CMK (cell line): Measurements from ENCODE around the gene UVRAG.
"Not testable (repeated sequence)": the region's sequence is repeated elsewhere in the genome, so short reads cannot be mapped to it uniquely, and the experiment has no call there.

Source experiments
- DNase-seq: peaks from one replicate; pipeline ENCODE4 v3.0.0-alpha.2; 2010; ENCODE audit warnings: low read depth

Gene UVRAG

GRCh38 chr11:75921808-75922207 lies 106.8 kb downstream of the UVRAG start:
- DNase-seq: no peak

DNA sequence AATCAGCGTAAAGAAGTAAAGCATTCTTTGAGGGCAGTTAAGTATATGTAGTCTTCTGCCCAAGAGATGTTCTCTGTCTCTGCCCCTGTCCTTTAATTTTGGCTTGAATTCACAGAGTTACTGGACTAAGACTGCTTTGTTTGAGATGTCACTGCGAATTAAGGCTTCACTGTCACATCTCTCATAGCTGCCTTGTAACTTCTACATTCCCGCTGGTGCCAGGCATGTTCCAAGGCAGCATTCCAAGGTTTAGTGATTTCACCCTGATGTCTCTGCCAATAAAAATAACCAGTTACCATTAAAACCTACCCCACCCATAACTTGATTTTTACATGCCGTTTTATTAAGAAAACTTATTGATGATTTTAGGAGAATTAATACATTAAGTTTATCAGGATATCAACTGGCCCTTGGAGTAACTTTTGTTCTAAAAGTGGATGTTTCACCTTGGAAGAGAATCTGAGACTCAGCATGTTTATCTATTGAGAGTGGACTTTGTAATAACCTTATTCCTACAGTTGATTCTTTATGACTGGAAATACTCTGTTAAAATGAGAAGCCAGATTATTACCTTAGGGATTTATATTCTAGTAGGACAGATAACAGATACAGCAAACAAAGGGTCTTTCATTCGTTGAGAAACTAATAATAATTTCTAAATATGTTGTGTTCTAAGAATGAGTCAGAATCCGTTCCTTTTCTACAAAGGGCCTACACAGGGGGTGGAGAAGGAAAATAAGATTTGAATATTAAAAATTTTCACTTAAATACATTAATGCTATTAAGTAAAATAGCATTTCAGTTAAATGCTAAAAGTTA lies 110.2 kb downstream of the UVRAG start:
- no peak for DNase-seq

DNA sequence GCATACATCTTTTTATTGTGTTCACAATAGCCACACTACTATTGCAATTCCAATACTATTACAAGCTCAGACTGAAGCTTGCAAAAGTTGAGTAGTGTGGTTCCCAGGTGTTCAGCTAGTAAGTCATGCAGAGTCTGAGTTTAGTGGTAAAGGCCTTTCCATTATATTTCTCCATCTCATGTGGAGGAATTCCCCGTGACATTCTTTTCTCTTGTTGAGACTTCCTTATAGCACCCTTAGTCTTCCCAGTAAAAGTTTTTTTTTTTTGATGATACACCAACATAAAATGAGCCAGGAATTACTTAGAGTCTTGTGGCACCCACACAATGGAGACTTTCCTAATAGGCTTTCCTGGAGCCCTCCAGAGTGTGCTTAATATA lies 110.8 kb downstream of the UVRAG start:
- no peak for DNase-seq

GRCh38 chr11:75929706-75930105 lies 114.7 kb downstream of the UVRAG start:
- no peak for DNase-seq

DNA sequence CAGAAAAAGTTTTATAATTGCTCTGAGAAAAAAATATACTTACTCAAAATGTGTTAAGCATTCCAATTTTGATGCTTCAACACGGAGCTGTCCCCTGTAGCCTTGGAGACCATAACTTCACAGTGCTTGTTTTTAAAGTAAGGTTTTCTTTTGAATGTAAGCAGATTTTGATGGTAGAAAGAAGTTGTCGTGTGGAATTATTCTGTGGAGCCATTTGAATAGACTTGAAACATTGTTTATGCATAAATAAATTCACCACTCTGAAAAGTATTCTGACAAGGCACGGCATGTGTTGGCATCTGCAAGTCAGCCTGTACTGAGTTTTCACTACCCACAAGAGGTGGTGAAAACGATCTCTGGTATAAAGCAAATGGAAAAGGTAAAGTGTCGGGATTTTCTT lies 115.5 kb downstream of the UVRAG start:
- DNase-seq: no peak

- DNase-seq: no peak
These were observed 116.1 kb downstream of the UVRAG start for GRCh38 chr11:75931124-75931523.

DNA sequence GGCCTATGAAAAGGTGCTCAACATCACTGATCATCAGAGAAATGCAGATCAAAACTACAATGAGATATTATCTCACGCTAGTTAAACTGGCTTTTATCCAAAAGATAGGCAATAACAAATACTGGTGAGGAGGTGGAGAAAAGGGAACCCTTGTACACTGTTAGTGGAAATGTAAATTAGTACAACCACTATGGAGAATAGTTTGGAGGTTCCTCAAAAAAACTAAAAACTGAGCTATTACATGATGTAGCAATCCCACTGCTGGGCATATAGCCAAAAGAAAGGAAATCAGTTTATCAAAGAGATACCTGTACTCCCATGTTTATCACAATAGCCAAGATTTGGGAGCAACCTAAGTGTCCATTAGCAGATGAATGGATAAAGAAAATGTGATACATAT lies 118.7 kb downstream of the UVRAG start:
- not testable (repeated sequence) for DNase-seq

- DNase-seq: no peak
These were observed 119.8 kb downstream of the UVRAG start for GRCh38 chr11:75934851-75935250.

- DNase-seq: no peak
These were observed 123.5 kb downstream of the UVRAG start for GRCh38 chr11:75938543-75938942.

DNA sequence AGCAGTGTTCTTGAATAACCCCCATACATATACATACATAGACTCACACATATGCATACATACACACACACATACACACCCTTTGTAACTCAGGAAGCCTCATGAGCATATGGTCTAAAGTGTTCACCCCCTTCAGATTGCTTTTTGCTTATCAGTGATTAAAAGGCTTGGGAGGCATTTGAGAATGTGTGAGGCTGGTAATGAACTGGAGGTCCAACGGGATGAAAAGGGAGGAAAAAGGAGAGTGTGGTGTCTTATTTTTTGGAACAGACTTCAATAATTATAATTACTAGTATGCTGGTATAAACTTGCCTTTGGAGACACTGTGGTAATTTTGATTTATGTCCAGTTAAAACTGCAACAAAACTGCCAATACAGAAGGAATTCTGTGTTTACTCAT lies 124.5 kb downstream of the UVRAG start:
- DNase-seq: no peak

GRCh38 chr11:75939992-75940391 lies 125.0 kb downstream of the UVRAG start:
- no peak for DNase-seq

DNA sequence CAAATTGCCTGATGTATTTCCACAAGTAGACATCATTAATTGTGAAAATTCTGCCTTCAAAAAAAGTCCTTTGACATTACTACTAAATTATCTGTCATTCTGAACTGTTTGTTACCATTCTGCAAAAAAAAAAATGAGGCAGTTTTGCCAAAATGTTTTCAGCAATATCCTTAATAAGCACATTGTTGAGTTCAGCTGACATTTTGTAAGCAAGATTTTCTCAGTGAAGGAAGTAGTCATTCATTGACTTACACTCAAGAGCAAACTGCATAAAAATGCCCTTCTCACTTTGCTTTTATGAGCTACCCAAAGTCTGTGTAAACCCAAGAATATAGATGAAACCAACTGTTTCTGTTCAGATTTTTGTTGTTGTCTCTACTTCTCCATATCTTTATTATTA lies 125.9 kb downstream of the UVRAG start:
- DNase-seq: no peak

DNA sequence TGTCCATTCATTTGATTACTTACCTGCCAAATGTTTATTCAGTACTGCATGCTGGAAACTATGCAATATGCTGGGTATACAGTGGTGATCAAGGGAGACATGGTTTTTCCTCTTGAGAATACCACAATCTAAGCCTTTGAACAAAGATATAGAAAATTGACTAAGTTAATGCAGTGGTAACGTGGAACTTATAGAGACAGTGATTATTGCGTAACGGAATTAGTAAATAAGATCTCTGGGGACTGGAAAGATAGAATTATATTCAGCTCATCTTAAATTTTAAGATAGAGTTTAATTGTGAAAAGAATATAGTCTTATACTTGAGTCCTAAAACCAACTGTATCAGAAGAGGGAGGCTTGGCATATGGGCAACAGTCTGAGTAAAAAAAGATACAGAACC lies 129.5 kb downstream of the UVRAG start:
- DNase-seq: no peak

- DNase-seq: no peak
These were observed 130.4 kb downstream of the UVRAG start for GRCh38 chr11:75945446-75945845.

GRCh38 chr11:75945947-75946346 lies 130.9 kb downstream of the UVRAG start:
- no peak for DNase-seq

DNA sequence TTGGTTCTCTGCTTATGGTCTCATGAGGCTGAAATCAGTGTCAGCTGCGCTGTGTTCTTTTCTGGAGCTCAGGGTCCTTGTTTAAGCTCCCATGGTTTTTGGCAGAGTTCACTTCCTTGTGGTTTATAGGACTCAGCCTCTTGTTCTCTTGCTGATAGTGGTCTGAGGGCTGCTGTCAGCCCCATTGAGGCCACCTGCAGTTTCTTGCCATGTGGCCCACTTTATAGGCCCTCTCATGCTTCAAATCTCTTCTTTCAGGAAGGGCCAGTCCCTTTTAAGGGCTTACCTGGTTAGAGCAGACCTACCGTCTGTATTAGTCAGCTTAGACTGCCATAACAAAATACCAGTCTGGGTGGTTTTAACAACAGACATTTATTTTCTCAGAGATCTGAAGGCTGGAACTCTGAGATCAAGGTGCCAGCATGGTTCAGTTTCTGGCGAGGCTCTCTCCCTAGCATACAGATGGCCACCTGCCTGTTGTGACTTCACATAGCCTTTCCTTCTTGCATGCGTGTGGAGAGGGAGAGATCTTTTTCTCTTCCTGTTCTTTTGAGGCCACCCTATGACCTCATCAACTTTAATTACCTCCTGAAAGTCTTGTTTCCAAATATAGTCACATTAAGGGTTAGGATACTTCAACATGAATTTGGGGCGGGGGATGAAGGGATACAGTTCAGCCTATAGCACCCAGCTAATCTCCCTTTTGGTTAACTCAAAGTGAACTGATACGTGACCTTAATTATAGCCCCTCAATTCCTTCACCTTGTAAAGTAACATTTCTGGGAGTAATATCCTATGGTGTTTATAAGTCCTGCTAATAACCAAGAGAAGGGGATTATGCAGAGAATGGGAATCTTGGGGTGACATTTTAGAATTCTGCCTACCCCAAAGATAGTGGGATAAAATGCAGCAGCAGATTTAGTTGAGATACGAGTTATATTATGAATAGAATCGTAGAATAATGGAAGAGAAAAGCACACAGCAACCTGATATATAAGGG lies 131.8 kb downstream of the UVRAG start:
- peak; percentile 11 for DNase-seq

- DNase-seq: no peak
These were observed 134.1 kb downstream of the UVRAG start for GRCh38 chr11:75949023-75949672.

- DNase-seq: no peak
These were observed 135.1 kb downstream of the UVRAG start for GRCh38 chr11:75950141-75950540.

- DNase-seq: no peak
These were observed 139.0 kb downstream of the UVRAG start for GRCh38 chr11:75954039-75954438.

DNA sequence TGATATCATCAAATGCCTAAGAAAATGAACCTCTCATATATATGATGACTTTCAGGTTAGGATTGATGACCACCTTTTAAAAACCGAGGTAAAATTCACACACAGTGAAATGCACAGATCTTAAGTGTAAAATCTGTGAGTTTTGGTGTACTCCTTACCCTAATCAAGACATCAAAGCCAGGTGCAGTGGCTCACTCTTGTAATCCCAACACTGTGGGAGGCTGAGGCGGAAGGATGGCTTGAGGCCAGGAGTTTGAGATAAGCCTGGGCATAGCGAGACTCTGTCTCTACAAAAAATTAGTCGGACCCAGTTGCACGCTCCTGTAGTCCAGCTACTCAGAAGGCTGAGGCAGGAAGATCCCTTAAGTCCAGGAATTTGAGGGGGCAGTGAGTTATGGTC lies 140.4 kb downstream of the UVRAG start:
- no peak for DNase-seq

DNA sequence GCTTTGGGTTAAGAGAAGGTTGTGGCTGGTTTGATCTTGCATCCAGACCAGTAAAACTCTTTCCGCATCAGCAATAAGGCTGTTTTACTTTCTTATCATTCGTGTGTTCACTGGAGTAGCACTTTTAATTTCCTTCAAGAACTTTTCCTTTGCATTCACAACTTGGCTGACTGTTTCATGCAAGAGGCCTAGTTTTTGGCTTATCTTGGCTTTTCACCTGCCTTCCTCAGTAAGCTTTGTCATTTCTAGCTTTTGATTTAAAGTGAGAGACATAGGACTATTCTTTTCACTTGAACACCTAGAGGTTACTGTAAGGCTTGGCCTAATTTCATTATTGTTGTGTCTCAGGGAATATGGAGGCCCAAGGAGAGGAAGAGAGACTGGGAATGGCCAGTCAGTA lies 144.5 kb downstream of the UVRAG start:
- DNase-seq: no peak

DNA sequence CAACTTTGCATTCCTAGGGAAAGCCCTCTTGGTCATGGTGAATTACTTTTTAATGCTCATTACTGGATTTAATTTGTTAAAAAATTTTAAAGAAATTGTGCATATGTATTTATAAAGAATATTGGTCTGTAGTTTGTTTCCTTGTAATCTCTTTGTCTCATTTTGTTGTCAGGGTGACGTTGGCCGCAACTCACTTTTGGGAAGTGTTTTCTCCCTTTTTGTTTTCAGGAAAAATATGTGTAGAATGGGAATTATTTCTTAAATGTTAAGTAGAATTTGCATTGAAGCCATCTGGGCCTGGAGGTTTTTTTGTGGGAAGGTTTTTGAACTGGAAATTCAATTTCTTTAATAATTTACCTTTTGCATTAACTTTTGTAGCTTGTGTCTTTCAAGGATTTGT lies 149.1 kb downstream of the UVRAG start:
- no peak for DNase-seq
